GM21423 (cell line): Measurements from ENCODE around the gene POP4.
"Not testable (repeated sequence)": the region's sequence is repeated elsewhere in the genome, so short reads cannot be mapped to it uniquely, and the experiment has no call there.

Experiments used
- ATAC-seq: cut with Tn5 transposase; IDR thresholded peaks from one replicate; pipeline ENCODE4 v1.9.1; 2021; ENCODE audit warnings: mild to moderate bottlenecking, moderate library complexity; ENCODE audit not compliant: unreplicated experiment

Gene POP4

GRCh38 chr19:29610574-29611271 lies 4.6 kb downstream of the POP4 start:
- peak; percentile 57 for ATAC-seq

GRCh38 chr19:29612121-29612520 lies 6.0 kb downstream of the POP4 start:
- no peak for ATAC-seq

GRCh38 chr19:29612801-29613595 lies 6.9 kb downstream of the POP4 start:
- ATAC-seq = no peak

GRCh38 chr19:29614046-29614445 lies 8.0 kb downstream of the POP4 start:
- ATAC-seq = no peak

- ATAC-seq = no peak
Measured at GRCh38 chr19:29614780-29615179, 8.7 kb downstream of the POP4 start.

GRCh38 chr19:29615891-29616425 lies 9.9 kb downstream of the POP4 start:
- no peak for ATAC-seq

- ATAC-seq = no peak
Measured at GRCh38 chr19:29616541-29616940, 10.5 kb downstream of the POP4 start.

GRCh38 chr19:29617366-29618266 lies 11.5 kb downstream of the POP4 start:
- ATAC-seq = no peak

GRCh38 chr19:29618434-29618833 lies 12.4 kb downstream of the POP4 start:
- ATAC-seq = no peak

- no peak for ATAC-seq
Measured at GRCh38 chr19:29618871-29619270, 12.8 kb downstream of the POP4 start.

GRCh38 chr19:29620931-29621351 lies 14.9 kb downstream of the POP4 start:
- ATAC-seq = no peak

- ATAC-seq = no peak
Measured at GRCh38 chr19:29622166-29623070, 16.3 kb downstream of the POP4 start.

GRCh38 chr19:29623726-29624488 lies 17.8 kb downstream of the POP4 start:
- ATAC-seq = no peak

GRCh38 chr19:29624489-29625185 lies 18.6 kb downstream of the POP4 start:
- no peak for ATAC-seq

- no peak for ATAC-seq
Measured at GRCh38 chr19:29625186-29625651, 19.1 kb downstream of the POP4 start.

- no peak for ATAC-seq
Measured at GRCh38 chr19:29626386-29626785, 20.3 kb downstream of the POP4 start.

GRCh38 chr19:29626832-29627231 lies 20.7 kb downstream of the POP4 start:
- not testable (repeated sequence) for ATAC-seq

GRCh38 chr19:29628661-29629385 lies 22.7 kb downstream of the POP4 start:
- no peak for ATAC-seq
